Thyroid gland (tissue), 4 donors: ENCODE measurements around the gene ARID3A. TPM values are rescaled to one million over a fixed set of nuclear protein-coding genes. Genes with fewer than 3 reads are reported as not detected.

Experiments
- DNase-seq, 2 donors: peaks; one replicate each; pipeline ENCODE4 v3.0.0-alpha.2; 2019
- H3K27ac ChIP-seq, 3 donors: fragments of 200-600 bp; sonication (generic); 1 replicate in 2 of 3; 2 replicates in 1 of 3; pipeline ENCODE4 v1.5.1; 2016 to 2019; ENCODE audit warnings: mild to moderate bottlenecking in 1 of 3, moderate library complexity in 1 of 3
- H3K27me3 ChIP-seq: fragments of 200-600 bp; sonication (generic); one replicate; pipeline ENCODE4 v1.5.1; 2019
- H3K36me3 ChIP-seq, 2 donors: fragments of 200-600 bp; sonication (generic); one replicate each; pipeline ENCODE4 v1.5.1; 2016 to 2019
- H3K4me1 ChIP-seq, 2 donors: fragments of 200-600 bp; sonication (generic); one replicate each; pipeline ENCODE4 v1.5.1; 2017 to 2019
- H3K4me3 ChIP-seq, 3 donors: fragments of 200-600 bp; sonication (generic); replicated peaks in 1 of 3; 1 replicate in 2 of 3; 2 replicates in 1 of 3; pipeline ENCODE4 v1.5.1; 2016; ENCODE audit warnings: mild to moderate bottlenecking in 1 of 3
- H3K9me3 ChIP-seq: fragments of 200-600 bp; sonication (generic); one replicate; pipeline ENCODE4 v1.5.1; 2017
- CTCF ChIP-seq, 6 experiments: fragments of 200-600 bp in 3 of 6; fragments of 450-650 bp in 3 of 6; sonication (generic) in 3 of 6; IDR thresholded peaks; one replicate each; pipeline ENCODE4 v1.5.1; 2016 to 2019; ENCODE audit warnings: antibody characterized with exemption in 6 of 6, mild to moderate bottlenecking in 2 of 6, inconsistent platforms in 1 of 6, moderate library complexity in 1 of 6
- POLR2A ChIP-seq, 2 donors: fragments of 450-650 bp; IDR thresholded peaks; one replicate each; pipeline ENCODE4 v1.6.1; 2017; ENCODE audit warnings: antibody characterized with exemption in 2 of 2, mild to moderate bottlenecking in 2 of 2, moderate library complexity in 1 of 2
- WGBS, 2 donors: methylation state at CpG; one replicate each; pipeline ENCODE4 v1.1.5; 2017; 5-methylcytosine and 5-hydroxymethylcytosine counted together
- intact Hi-C: fragments of 100-400 bp; cut with DNase I; formaldehyde crosslinking; loops from one replicate; pipeline ENCODE4 v1.15.1; 2023
- total RNA-seq, 4 donors: library from RNA; depleted of rRNA; stranded (reverse); fragments of >200 nt; gene quantifications; one replicate each; pipeline ENCODE4 v1.2.3, GENCODE V29; 2016

ARID3A gene
- total RNA-seq, 4 donors from 2014 or later = 2.6 to 7.7 (median 3.9) TPM

GRCh38 chr19:939439-939838, 13.6 kb downstream of the ARID3A start:
- H3K27me3 ChIP-seq = no peaks in the 10 kb centered on the region
- intact Hi-C loops = no loop called here
- H3K27ac ChIP-seq = no peak overlapping the region
- TF ChIP-seq CTCF (IDR thresholded peaks at IDR 0.05) (no peak), POLR2A (IDR thresholded peaks at IDR 0.05) (no peak)
- H3K9me3 ChIP-seq = no peaks in the 10 kb centered on the region
- H3K4me1 ChIP-seq = peaks cover 17 to 26% of the 10 kb centered on the region in 2 donors
- no peaks in the 10 kb centered on the region for H3K36me3 ChIP-seq
- WGBS, 2 donors = 92 to 95% methylated on average over 20 to 22 of the region's 22 CpGs
- no peak for DNase-seq
- no peak overlapping the region for H3K4me3 ChIP-seq

GRCh38 chr19:939922-940321, 14.1 kb downstream of the ARID3A start:
- intact Hi-C loops = no loop called here
- WGBS, 2 donors = 99% methylated on average over 7 of the region's 7 CpGs
- Histone ChIP-seq H3K27me3 (no peaks in the 10 kb centered on the region), H3K36me3 (no peaks in the 10 kb centered on the region), H3K9me3 (no peaks in the 10 kb centered on the region), H3K4me3 (no peak overlapping the region), H3K4me1 (peaks cover 14 to 26% of the 10 kb centered on the region in 2 donors), H3K27ac (peak overlapping the region in 1 of 3 donors; percentile 83)
- no peak for DNase-seq
- no peak for TF ChIP-seq CTCF (IDR thresholded peaks at IDR 0.05)
- TF ChIP-seq POLR2A (IDR thresholded peaks at IDR 0.05) = no peak

- H3K4me3 ChIP-seq = peak overlapping the region in 1 of 3 donors; percentile 24
- no peaks in the 10 kb centered on the region for H3K9me3 ChIP-seq
- peak overlapping the region; percentile 73 to 83 (median 77) for H3K27ac ChIP-seq
- peak; percentile 83 to 87 for DNase-seq
- no peaks in the 10 kb centered on the region for H3K27me3 ChIP-seq
- intact Hi-C loops = no loop called here
- peaks cover 8 to 23% of the 10 kb centered on the region in 2 donors for H3K4me1 ChIP-seq
- H3K36me3 ChIP-seq = no peaks in the 10 kb centered on the region
- TF ChIP-seq CTCF (IDR thresholded peaks at IDR 0.05) (no peak), POLR2A (IDR thresholded peaks at IDR 0.05) (no peak)
- WGBS, 2 donors = 33% methylated on average over 26 of the region's 64 CpGs; no CpG with 5 or more reads in 1 of the 2 donors
Observed at GRCh38 chr19:940591-941291, 14.9 kb downstream of the ARID3A start.

GRCh38 chr19:941292-942132, 15.7 kb downstream of the ARID3A start:
- Histone ChIP-seq H3K9me3 (no peaks in the 10 kb centered on the region), H3K4me3 (peak overlapping the region in 1 of 3 donors; percentile 24), H3K36me3 (no peaks in the 10 kb centered on the region), H3K27me3 (no peaks in the 10 kb centered on the region), H3K27ac (peak overlapping the region in 2 of 3 donors; percentile 77 to 83), H3K4me1 (peaks cover 8 to 23% of the 10 kb centered on the region in 2 donors)
- intact Hi-C loops = no loop called here
- TF ChIP-seq CTCF (IDR thresholded peaks at IDR 0.05) (no peak), POLR2A (IDR thresholded peaks at IDR 0.05) (no peak)
- DNase-seq = no peak
- 85 to 92% methylated on average over 10 to 36 of the region's 45 CpGs for WGBS, 2 donors
